NCI-H2029 (cell line): Measurements from ENCODE around the gene GPR45.
A peak's percentile ranks its signal among the peaks of the same experiment; 100 is the strongest.
"Not testable (repeated sequence)": the region's sequence is repeated elsewhere in the genome, so short reads cannot be mapped to it uniquely, and the experiment has no call there.

ENCODE experiments used
- DNase-seq: peaks from one replicate; lab custom pipeline; 2025; lab: John Stamatoyannopoulos, UW

GPR45 gene, protein sequence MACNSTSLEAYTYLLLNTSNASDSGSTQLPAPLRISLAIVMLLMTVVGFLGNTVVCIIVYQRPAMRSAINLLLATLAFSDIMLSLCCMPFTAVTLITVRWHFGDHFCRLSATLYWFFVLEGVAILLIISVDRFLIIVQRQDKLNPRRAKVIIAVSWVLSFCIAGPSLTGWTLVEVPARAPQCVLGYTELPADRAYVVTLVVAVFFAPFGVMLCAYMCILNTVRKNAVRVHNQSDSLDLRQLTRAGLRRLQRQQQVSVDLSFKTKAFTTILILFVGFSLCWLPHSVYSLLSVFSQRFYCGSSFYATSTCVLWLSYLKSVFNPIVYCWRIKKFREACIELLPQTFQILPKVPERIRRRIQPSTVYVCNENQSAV

DNA sequence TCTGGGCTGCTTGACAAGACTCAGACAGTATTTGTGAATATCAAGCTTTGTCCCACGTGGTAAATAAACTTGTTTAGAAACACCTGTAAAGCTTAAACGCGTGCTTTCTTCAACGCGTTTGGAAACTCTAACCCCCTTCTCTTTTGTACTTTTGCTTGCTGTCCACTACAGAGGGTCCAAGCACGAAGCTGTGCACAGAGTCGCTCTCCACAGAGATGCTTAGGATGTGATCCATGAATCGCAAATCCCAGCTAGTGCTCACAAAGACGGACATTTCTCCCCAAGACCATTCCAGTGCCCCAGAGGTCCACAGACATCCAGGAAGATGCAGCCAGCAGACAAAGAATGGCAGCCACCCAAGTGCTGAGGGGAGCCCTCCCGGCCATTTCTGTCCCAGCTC lies at the start of gene GPR45:
TSS of gene GPR45 (plus strand) at position 301 of the 400 bp plus-strand sequence. CDS start 116 bp downstream, outside the sequence.
- DNase-seq = no peak

DNA sequence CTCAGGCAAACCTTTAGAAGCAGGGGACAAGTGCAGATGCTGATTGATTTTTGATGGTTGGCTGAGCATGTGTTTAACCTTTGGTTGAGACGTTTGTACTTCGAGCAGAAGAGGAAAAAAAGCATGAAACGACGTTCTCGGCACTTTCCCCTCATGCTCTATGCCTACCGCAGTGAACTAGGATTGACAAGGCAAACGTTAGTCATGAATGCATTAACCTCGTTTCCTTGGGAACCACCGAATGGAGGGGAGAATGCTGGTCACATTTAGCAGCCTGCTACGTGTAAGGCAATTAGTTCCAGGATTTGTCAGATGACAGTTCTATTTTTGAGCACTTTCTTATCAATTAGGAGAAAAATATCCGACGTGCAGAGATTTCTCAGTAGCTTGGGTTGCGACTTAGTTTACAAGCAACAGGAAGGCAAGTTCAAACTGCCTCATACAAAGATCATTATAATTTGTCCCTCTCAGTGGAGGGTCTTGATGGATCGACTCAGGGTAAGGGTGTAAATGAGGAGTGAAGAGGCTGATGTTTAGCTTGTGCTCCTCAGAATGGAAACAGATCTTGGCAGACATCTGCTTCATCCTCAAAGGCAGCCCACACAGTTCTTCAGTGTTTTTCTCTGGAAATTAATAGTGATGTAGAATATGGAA lies 47.4 kb upstream of the GPR45 start:
- DNase-seq = no peak

DNA sequence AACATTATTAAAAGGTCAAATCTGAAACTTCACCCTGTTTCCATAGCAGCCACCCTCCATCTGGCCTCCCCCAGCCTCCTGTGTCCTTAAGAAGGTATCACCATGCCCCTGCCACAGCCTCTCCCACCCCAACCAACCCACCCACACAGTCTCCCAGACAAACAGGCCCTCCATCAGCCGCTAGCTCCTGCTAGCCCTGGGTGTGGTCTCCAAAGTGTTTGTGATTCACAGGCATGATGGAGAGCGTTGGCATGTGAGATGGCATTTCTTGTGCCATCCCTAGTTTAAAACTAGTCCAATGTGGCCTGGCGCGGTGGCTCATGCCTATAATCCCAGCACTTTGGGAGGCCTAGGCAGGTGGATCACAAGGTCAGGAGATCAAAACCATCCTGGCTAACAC lies 44.9 kb upstream of the GPR45 start:
- no peak for DNase-seq

DNA sequence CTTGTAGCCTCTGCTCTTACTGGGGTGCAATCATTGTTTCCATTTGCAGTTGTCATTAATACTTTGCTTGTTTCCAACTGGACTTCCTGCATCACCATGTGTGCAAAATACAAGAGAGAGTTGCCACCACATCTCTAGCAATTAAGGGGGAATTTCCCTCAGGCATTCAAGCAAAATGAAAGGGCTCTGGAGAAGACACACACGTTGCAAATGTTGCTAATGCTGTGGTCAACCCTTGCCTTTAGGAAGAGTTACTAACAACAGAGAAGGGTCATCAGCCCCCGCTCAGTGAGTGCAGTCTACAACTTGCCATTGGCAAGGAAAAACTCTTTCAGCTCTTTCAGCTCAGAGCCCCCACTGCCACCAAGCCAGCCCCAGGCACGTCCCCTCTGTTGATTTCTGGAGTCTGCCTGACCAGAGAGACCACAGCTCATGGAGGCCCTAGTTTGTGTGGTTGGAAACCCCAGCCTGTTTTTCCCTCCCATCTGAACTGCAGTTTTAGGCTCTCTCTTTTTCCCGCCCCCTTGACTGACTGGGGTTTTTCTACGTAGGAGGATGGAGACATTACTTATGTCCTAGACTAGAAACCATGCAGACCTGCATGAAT lies 25.9 kb upstream of the GPR45 start:
- no peak for DNase-seq

DNA sequence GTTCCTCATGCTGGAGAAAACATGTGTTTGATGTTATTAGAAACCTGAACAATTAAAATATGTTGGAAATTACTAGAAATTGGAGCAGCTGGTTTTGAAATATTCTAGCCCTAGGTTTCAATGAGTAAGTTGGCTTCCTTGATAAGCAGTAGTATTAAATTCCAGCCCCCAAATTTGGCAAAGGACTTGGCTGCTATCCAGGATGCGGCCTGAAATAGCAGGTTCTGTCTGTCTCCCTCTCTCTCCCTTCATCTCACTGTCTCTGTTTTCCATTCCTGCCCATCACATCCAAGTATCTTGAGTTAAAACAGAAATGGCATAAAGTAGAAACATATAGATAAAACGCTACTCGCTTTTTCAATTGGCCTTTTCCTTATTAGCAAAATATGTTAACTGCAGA lies 20.9 kb upstream of the GPR45 start:
- no peak for DNase-seq

DNA sequence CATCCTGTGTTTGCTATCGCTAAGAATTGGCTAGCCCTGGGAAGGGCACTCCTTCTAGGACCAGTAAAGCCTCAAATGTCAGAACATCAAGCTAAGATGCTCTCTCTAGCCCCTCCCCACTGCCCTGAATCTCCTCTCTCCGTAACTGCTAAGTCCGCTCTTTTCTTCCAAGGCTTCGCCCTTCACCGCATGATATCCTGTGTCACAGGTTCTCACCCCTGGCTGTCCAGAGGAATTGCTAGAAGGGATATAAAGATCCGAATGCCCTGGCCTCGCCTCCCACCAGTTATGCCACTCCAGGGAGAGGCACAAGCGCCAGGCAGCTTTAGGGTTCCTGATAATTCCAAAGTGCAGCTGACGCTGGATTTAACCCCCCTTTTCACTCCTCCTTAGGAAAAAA lies 17.1 kb upstream of the GPR45 start:
- DNase-seq = no peak

DNA sequence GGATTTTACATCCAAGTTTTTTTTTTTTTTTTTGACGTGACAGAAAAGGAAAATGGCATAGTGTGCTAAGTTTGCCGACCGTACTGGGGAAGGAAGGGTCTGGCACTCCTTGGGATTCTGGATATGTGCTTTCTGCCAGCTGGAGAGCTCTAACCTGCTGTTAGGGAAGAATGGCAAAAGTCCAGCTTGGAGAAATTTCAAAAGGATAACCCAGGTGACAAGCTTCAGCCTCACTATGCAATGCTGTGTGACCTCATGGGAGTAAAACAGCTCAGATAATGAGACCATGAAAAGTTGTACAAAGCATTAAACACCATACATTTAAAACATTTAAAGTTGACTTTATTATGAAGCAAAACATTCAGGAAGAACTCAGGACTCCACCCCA lies 10.3 kb upstream of the GPR45 start:
- DNase-seq = no peak

DNA sequence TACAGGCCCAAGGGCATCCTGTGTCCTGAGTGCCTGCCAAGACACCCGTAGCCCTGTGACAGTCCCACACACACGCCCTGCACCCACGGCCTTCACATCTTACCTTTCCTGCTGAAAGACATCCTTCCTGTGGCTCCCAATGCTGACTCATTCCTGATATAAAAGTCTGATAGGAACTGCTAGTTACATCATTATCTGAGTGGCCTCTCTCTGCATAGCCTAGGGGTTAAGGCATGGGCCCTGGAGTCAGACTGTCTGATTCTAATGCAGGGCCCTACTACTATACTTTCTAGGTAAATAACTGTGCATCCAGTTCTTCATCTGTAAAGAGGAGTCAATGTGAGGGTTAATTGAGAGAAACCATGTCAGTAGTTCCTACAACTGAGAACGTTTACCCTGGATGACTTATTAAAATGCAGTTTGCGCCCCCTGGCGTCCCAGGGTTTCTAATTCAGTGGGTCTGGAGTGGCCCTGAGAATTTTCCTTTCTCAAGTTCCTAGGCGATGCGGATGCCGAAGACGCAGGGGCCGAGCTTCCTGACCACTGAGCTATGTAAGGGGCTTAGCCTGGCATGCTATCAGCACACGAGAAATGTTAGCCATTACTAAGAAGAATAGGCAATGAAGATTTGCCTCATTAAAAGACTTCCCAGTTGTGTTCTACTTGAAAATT lies 6.0 kb upstream of the GPR45 start:
- peak; percentile 64 for DNase-seq

DNA sequence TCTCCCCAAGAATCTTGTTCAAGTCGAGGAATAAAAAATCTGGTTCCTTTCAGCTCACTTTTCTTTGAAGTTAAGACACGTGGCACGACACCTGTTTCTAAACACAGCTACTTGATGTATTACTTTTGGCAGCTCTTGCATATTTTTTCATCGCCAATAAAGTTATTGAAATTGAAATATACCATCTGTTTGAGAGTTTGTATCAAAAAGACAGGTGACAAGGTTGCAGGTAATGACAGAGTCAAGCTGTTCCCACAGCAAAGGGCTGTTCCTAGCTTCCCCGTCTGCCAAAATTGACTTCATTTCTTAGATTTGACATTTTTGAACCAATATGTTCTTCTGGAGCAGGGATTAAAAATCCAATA lies 5.5 kb upstream of the GPR45 start:
- no peak for DNase-seq

DNA sequence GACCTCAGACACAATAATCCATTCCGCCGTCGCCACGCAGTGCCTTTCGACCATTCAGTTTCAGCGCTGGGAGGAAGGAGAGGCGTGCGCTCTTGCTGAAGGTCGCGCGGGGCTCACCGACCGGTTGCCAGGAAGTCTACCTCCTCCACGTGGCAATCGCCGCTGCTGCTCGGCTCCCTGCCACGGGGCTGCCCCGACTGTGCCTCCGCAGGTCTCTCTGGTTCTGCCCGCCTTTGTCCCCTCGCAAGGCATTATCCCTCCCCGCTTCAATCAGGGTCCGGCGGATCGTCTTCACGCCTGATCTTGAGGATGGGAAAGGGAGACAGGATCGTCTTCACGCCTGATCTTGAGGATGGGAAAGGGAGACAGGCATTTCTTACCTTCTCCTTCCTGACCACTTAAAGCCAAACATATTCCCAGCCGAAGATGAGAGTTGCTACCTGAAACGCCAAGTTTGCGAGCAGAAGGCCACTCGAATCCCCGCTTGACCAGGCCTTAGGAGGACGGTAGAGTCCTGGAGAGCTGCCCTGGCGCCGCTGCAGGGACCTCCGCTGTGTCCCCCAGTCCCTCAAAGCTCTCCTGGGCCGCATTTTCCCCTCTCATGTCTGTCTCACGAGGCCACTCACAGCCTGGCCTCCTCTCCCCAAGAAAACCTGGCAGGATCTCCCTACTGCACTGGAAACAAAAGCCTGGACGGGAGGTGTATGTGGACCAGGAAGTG lies 4.3 kb upstream of the GPR45 start:
- peak; percentile 7 for DNase-seq

DNA sequence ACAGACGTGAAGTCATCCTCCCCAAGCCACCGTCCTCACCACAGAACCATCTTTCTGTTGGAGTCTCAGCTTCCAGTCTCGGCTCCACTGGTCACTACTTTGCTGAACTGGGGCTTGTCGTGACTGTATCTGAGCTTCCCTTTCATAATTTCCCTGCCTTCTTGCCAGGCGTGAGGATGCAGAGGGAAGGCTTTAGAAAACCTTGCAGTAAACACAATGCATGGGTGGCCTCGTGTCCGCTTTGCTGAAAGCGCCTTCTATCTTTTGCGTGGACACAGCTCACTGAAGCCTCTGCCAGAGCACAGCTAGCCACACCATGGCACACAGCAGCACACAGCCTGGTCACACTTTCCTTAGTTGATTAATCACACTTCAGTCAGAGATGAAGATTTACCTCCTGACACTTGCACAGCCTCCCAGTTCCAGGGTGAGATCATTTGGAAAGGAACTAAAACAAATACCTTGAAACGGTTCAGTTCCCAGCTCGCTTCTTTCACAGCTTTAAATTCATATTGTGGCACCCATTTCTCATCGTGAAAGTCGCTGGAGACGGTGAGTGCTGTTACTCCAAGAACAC lies 2.8 kb upstream of the GPR45 start:
- no peak for DNase-seq

DNA sequence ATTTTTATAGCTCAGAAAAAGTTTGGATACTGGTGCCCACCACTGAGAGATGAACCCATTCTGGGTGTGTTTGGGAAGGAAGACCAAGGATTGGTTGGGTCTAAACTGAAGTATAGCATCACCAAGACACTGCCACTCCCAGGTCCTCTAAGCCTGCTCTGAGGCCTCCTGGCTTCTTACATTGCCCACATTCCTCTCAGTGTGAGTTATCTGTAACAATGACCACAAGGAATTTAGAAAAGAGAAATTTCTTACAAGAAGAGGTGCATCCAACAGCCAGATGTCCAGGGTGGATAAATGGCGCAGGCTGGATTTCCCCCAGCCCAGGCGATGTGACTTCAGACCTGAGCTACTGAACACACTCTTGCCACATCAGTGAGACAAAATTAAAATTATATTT lies 1.6 kb upstream of the GPR45 start:
- no peak for DNase-seq

DNA sequence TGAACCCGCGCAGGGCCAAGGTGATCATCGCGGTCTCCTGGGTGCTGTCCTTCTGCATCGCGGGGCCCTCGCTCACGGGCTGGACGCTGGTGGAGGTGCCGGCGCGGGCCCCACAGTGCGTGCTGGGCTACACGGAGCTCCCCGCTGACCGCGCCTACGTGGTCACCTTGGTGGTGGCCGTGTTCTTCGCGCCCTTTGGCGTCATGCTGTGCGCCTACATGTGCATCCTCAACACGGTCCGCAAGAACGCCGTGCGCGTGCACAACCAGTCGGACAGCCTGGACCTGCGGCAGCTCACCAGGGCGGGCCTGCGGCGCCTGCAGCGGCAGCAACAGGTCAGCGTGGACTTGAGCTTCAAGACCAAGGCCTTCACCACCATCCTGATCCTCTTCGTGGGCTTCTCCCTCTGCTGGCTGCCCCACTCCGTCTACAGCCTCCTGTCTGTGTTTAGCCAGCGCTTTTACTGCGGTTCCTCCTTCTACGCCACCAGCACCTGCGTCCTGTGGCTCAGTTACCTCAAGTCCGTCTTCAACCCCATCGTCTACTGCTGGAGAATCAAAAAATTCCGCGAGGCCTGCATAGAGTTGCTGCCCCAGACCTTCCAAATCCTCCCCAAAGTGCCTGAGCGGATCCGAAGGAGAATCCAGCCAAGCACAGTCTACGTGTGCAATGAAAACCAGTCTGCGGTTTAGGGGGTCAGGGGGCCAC lies 897 bp downstream of the GPR45 start:
- DNase-seq = no peak

DNA sequence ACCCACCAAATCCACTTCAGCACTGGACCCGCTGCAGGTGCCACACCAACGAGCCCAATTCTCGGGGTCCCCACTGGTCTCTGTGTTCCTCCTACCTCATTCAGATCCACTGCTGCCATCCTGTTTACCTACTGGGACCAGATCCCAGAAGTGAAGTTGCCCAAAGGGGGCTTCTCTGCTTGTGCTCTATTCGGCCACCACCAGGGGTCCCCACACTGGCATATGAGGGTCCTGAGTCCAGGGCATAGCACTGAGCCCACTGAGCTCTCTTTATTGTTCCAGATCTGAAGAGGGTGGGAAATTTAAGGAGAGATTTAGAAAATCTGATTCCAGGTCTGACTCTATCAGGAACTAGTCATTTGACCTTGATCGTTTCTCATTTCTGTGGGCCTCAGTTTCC lies 2.4 kb downstream of the GPR45 start:
- no peak for DNase-seq

DNA sequence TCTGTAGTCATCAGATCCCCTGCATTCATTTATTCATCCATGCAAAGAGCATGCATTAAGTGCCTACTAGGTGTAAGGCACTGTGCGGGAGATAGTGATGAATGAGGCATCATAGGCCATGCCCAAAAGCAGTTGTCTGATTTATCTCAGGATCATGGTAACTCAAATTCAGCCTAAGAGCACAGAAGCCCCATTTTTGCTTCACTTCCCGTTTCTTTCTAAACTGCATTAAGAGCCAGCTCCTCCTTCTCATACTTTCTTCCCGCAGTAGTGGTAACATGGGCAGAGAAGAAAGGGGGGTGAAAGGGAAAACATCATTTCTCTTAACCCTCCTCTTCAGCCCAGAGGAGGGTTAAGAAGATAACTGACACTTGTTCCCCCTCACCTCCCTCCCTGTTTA lies 2.9 kb downstream of the GPR45 start:
- DNase-seq = no peak

DNA sequence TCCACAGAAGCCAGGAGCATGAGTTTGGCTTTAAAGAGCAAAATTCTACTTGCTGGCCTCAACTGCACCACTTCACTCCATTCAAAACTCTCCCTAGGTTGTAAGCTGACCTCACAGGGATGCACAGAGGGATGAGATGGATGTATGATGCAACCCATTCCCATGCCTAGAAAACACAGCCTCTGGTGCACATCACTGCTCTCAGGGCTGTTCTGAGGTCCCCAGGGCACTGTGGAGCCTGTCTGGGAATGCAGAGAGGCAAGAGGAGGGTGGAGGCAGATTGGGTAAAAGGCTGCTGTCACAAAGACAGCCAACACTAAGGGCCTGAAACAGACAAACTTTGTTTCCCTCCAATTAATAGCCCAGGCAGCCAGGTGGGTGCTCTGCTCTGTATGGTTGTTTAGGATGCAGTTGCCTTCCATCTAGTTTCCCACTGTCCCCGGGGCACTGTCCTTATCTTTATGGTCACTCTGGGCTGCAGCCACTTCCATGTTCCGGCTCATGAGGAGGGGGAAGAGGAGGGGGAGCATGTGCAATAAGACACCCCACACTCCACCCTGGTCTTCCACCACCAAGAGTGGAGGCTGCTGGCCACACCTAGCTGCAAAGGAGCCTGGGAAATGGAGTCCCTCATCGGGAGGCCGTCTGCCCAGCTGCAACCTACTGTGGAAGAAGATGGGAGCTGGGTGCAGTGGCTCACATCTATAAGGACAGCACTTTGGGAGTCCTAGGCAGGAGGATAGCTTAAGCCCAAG lies 7.0 kb downstream of the GPR45 start:
- DNase-seq = no peak

DNA sequence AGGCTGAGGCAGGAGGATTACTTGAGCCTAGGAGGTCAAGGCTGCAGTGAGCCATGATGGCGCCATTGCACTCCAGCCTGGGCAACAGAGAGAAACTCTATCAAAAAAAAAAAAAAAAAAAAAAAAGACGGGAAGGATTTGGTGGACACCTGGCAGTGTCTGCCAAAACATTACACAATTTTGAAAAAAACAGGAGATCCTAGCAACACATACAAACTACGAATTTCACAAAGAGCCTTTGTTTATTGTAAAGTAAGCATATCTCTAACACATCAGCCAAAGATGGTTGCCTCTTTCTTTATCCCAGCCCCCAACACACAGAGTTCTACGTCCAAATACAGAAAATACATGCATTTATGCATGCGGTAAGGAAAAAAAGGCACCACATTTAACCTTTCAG lies 7.6 kb downstream of the GPR45 start:
- DNase-seq = no peak

DNA sequence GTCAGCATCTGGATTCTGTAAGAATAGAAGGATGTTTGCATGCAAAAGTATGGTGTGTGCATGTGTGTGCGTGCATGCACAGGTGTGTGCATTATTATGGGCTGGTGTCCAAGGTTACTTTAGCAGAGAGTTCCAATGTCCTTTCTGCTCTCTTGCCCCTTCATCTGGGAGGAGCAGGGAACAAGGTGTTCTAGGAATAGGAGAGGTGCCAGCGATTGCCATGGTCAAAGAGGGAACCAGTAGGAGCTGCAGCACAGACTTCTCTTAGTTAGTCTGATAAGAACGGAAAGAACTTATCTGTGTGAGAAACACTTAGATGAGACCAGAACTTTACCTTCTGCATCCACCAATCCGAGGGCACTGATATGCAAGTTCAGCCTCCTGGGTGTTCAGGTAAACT lies 8.3 kb downstream of the GPR45 start:
- DNase-seq = no peak

DNA sequence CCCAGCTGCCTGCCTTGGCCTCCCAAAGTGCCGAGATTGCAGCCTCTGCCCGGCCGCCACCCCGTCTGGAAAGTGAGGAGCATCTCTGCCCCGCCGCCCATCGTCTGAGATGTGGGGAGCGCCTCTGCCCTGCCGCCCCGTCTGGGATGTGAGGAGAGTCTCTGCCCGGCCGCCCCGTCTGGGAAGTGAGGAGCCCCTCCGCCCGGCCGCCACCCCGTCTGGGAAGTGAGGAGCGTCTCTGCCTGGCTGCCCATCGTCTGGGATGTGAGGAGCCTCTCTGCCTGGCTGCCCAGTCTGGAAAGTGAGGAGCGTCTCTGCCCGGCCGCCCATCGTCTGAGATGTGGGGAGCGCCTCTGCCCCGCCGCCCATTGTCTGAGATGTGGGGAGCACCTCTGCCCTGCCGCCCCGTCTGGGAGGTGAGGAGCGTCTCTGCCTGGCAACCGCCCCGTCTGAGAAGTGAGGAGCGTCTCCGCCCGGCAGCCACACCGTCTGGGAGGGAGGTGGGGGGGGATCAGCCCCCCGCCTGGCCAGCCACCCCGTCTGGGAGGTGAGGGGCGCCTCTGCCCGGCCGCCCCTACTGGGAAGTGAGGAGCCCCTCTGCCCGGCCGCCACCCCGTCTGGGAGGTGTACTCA lies 9.6 kb downstream of the GPR45 start:
- not testable (repeated sequence) for DNase-seq

DNA sequence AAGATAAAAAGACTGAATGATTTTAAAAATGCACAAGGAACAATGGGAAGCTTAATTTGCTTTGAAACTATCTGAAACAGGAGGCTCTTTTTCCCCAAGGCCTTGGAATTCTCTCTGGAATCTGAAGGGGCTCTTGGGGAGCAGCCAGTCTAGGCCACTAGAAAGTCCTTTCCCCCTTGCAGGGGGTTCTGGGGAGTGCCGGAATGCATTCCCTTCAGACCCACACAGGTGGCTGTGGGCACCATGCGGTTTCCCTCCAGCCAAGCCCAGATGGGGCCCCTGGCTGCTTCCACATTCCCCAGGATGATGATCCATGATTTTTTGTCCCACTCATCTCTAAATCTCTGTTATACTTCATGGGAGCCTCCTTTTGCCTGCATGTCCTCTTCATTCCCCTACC lies 10.7 kb downstream of the GPR45 start:
- DNase-seq = no peak
